ENCODE results near the gene CHFR. TPM values are rescaled to one million over a fixed set of nuclear protein-coding genes. Genes with fewer than 3 reads are reported as not detected.

Gene CHFR
- total RNA-seq, 4 donors from 2014 or later, result 27.2 to 34.7 (median 30.6) TPM

DNA sequence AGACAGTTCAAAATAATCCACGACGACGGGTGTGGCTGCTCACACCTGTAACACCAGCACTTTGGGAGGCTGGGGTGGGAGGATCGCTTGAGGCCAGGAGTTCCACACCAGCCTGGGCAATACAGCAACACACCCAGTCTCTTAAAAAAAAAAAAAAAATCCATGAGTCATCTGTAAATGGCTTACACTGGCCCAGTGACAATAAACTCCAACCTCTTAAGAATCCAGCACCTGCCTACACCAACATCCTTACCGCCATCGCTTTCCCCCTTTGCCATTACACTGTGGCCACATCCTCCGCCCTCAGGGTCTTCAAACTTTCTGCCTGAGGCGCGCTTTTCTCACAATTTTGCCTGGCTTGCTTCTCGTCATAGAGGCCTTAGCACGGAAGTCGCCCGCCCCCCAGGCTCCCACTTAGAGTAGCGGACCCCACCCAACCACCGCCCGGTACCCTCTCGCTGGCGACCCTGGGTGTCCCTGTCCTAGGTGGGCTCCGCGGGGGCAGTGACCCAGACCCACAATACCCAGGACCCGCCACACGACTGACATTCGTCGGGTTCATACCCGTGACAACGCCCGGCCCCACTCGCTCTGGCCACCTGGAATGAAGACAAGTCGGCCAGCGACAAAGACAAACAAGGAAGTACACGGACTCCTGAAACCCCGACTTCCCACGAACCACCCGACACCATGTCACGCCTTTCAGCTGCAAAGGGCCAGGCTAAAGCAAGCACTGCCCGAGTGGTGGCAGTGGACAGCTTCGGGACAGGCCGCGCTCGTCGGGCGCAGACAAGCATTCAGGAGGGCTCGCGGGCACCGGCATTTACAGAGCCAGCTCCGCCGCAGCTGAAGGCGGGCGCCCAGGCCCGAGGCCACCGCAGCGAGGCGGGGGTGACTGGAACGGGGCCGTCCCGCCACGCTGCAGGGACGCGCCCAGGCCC, 59.4 kb downstream of the CHFR start:
- peak overlapping the region; percentile 95 for H3K4me3 ChIP-seq (ENCODE audit: low read depth, poor library complexity, severe bottlenecking)
- 4 to 10% methylated on average over 45 to 54 of the region's 59 CpGs for WGBS, 2 donors
- intact Hi-C loops (cut with DNase I; ENCODE audit: low total_unique reads), result loop anchor here (10.0 kb wide), 1 partner anchor 57 kb away; the partner anchor contains the start of gene CHFR
- no peak for TF ChIP-seq POLR2A (IDR thresholded peaks at IDR 0.05)
- TF ChIP-seq, protein P1, sequence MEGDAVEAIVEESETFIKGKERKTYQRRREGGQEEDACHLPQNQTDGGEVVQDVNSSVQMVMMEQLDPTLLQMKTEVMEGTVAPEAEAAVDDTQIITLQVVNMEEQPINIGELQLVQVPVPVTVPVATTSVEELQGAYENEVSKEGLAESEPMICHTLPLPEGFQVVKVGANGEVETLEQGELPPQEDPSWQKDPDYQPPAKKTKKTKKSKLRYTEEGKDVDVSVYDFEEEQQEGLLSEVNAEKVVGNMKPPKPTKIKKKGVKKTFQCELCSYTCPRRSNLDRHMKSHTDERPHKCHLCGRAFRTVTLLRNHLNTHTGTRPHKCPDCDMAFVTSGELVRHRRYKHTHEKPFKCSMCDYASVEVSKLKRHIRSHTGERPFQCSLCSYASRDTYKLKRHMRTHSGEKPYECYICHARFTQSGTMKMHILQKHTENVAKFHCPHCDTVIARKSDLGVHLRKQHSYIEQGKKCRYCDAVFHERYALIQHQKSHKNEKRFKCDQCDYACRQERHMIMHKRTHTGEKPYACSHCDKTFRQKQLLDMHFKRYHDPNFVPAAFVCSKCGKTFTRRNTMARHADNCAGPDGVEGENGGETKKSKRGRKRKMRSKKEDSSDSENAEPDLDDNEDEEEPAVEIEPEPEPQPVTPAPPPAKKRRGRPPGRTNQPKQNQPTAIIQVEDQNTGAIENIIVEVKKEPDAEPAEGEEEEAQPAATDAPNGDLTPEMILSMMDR (IDR thresholded peaks at IDR 0.05), result no peak
- peak; percentile 40 to 88 for DNase-seq (ENCODE audit: low spot score in 2 of 2)

DNA sequence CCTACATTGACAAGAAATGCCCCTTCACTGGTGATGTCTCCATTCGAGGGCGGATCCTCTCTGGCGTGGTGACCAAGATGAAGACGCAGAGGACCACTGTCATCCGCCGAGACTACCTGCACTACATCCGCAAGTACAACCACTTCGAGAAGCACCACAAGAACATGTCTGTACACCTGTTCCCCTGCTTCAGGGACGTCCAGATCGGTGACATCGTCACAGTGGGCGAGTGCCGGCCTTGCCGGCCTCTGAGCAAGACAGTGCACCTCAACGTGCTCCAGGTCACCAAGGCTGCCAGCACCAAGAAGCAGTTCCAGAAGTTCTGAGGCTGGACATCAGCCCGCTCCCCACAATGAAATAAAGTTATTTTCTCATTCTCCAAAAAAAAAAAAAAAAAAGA, 61.5 kb downstream of the CHFR start:
- DNase-seq (ENCODE audit: low spot score in 2 of 2), result no peak
- H3K4me3 ChIP-seq (ENCODE audit: low read depth, poor library complexity, severe bottlenecking), result no peak overlapping the region
- intact Hi-C loops (cut with DNase I; ENCODE audit: low total_unique reads), result loop anchor here (10.0 kb wide), 1 partner anchor 59 kb away; the partner anchor contains the start of gene CHFR
- TF ChIP-seq POLR2A (IDR thresholded peaks at IDR 0.05), result no peak
- TF ChIP-seq, protein P1 (IDR thresholded peaks at IDR 0.05), result no peak
- WGBS, 2 donors, result 89 to 92% methylated on average over 16 of the region's 16 CpGs

DNA sequence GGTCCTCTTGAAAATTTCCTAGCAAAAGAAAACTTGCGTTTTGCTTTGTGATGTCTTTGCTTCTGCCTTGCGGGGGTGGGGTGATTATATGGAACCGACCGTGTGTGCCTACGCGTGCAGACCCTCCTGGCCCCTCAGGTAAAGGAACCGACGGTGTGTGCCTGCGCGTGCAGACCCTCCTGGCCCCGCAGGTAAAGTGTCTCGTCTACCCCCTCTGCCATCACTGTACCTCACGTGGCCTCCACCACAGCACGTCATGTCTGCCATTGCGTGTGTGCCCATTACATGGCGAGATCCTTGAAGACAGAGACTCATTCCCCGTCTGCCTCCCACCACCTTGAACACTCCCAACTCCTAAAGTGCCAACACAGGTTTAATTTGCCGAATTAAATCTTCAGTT, 62.3 kb downstream of the CHFR start:
- intact Hi-C loops (cut with DNase I; ENCODE audit: low total_unique reads), result loop anchor here (10.0 kb wide), 1 partner anchor 60 kb away; the partner anchor contains the start of gene CHFR
- WGBS, 2 donors, result 87 to 90% methylated on average over 18 of the region's 18 CpGs
- no peak for TF ChIP-seq POLR2A (IDR thresholded peaks at IDR 0.05)
- TF ChIP-seq, protein P1 (IDR thresholded peaks at IDR 0.05), result no peak
- DNase-seq (ENCODE audit: low spot score in 2 of 2), result no peak
- H3K4me3 ChIP-seq (ENCODE audit: low read depth, poor library complexity, severe bottlenecking), result no peak overlapping the region

DNA sequence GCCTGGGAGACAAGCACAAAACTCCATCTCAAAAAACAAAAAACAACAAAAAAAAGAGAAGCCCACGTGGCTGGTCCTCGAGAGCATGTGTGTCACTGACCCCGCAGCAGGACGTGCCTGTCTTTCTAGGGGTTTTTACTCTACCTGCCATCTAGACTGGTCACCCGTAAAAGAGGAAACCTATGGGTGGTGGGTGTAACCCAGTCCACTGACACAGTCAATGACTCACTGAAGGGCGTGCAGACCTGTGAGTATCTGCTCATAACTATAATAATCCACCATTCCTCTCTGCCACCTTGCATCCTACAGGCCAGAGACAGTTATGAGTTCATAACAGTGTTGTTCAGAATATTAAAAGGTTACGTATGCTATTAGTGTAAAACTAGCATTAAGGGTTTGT, 63.4 kb downstream of the CHFR start:
- DNase-seq (ENCODE audit: low spot score in 2 of 2), result no peak
- no peak overlapping the region for H3K4me3 ChIP-seq (ENCODE audit: low read depth, poor library complexity, severe bottlenecking)
- intact Hi-C loops (cut with DNase I; ENCODE audit: low total_unique reads), result loop anchor here (10.0 kb wide), 1 partner anchor 61 kb away; the partner anchor contains the start of gene CHFR
- TF ChIP-seq, protein P1 (IDR thresholded peaks at IDR 0.05), result no peak
- no peak for TF ChIP-seq POLR2A (IDR thresholded peaks at IDR 0.05)
- 74 to 77% methylated on average over 7 of the region's 7 CpGs for WGBS, 2 donors

DNA sequence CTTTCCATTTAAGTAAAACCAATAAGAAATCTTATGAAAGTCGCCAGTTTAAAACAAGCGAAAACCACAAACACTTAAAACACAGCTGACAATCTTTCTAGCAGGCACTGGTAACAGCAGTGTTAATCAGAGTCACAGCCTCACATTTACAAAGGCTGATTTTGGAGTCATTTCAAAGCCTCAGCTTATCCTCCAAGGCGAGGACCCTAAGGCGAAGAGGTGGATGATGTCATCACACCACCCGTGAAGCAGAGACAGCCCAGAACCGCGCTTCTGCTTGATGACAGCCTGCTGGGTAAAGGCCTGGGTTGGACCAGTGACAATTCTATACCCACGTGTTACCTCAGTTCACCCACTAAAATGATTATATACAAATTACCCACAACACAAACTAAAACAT, 68.8 kb downstream of the CHFR start:
- 81 to 84% methylated on average over 8 of the region's 8 CpGs for WGBS, 2 donors
- no peak overlapping the region for H3K4me3 ChIP-seq (ENCODE audit: low read depth, poor library complexity, severe bottlenecking)
- no peak for DNase-seq (ENCODE audit: low spot score in 2 of 2)
- TF ChIP-seq, protein P1 (IDR thresholded peaks at IDR 0.05), result no peak
- no peak for TF ChIP-seq POLR2A (IDR thresholded peaks at IDR 0.05)
- intact Hi-C loops (cut with DNase I; ENCODE audit: low total_unique reads), result no loop called here

Measured in lower leg skin (tissue), 4 donors.